ENCODE data around the gene IL4R. TPM values are rescaled to one million over a fixed set of nuclear protein-coding genes. Genes with fewer than 3 reads are reported as not detected.

Gene IL4R
- total and polyA plus RNA-seq, 2 of the 8 experiments (the other 6 are each of a cell fraction or from before 2014, with no cell fraction given): 29.1 to 29.4 TPM

DNA sequence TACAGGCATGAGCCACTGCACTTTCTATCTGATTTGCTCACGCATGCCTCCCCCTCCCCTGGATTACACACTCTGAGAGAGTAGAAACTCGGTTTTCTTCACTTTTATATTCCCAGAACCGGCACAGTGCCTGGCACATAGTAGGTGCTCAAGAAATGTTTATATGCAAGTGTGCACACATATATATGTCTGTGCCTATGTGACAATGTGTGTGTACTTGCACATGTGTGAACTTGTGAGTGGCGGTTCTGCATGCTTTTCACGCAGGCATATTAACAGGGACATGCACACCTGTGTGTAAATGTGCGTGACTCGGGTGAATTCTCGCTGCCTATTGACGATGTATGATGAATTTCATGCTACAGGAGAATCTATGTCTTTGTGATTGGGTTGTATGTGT lies 66.1 kb downstream of the IL4R start:
- H3K4me1 ChIP-seq (replicated peaks in 1 of 4; ENCODE audit: control insufficient read depth in 3 of 4, insufficient read depth in 4 of 4, low read length in 3 of 4): no peaks in the 10 kb centered on the region; a peak in 2 of 7 replicates
- H3K79me2 ChIP-seq (ENCODE audit: control insufficient read depth in 1 of 2, insufficient read depth in 2 of 2, low read length in 2 of 2): no peaks in the 10 kb centered on the region
- no peak overlapping the region for H4K91ac ChIP-seq (replicated peaks; ENCODE audit: insufficient read length, low read length)
- H4K5ac ChIP-seq (ENCODE audit: insufficient read length, low read depth, low read length): no peak overlapping the region
- H3K23me2 ChIP-seq (ENCODE audit: low read depth, low read length): no peaks in the 10 kb centered on the region
- H4K8ac ChIP-seq (ENCODE audit: extremely low read depth, insufficient read depth, low read length): no peak overlapping the region
- FAIRE-seq (no peak), DNase-seq (ENCODE audit: low read depth in 1 of 2, low spot score in 2 of 2) (no peak)
- H2BK120ac ChIP-seq (replicated peaks; ENCODE audit: low read depth, low read length): no peak overlapping the region
- 0 out of 4 replicates have a peak, but pooled peaks cover 0 to 3% of the 10 kb centered on the region in 2 experiments for H3K9me3 ChIP-seq (ENCODE audit: insufficient read depth in 2 of 2, low read depth in 1 of 2, low read length in 1 of 2)
- H3K27ac ChIP-seq (ENCODE audit: low read depth, low read length): no peak overlapping the region; the same call in 1 of the 2 replicates
- ChIA-PET POLR2A (ENCODE audit: partially characterized antibody) (no interaction called here), CTCF (ENCODE audit: partially characterized antibody) (interaction anchor here (0.8 to 2.3 kb wide), 2 partner anchors 12 to 73 kb away, joined by 3 to 10 read pairs; no protein-coding TSS in a partner anchor)
- H3K4me2 ChIP-seq (ENCODE audit: insufficient read depth in 1 of 2, low read depth in 2 of 2, low read length in 2 of 2): no peak overlapping the region
- no peak overlapping the region for H3K4me3 ChIP-seq (ENCODE audit: extremely low read depth in 1 of 4, insufficient read depth in 2 of 4, low read depth in 3 of 4, low read length in 4 of 4)
- no peaks in the 10 kb centered on the region; a peak in 1 of 7 replicates for H3K27me3 ChIP-seq (replicated peaks in 1 of 4; ENCODE audit: control insufficient read depth in 3 of 4, extremely low read depth in 1 of 4, insufficient read depth in 3 of 4, low read length in 3 of 4)
- no peak overlapping the region for H2AFZ ChIP-seq (ENCODE audit: low read length)
- H3K14ac ChIP-seq (ENCODE audit: insufficient read length): no peak overlapping the region
- 93% methylated on average over 9 of the region's 9 CpGs; no CpG with 5 or more reads in 1 of the 2 experiments for WGBS, 2 experiments (ENCODE audit: extremely low coverage in 1 of 2, insufficient coverage in 1 of 2, insufficient read length in 1 of 2, insufficient replicate concordance in 2 of 2, low coverage in 1 of 2, low lambda C conversion rate in 2 of 2, missing lambda C conversion rate in 1 of 2)
- H2BK5ac ChIP-seq (ENCODE audit: low read depth, low read length): no peak overlapping the region
- H3K4ac ChIP-seq (replicated peaks; ENCODE audit: insufficient read length, low read depth, low read length): no peak overlapping the region
- no peak overlapping the region for H3K23ac ChIP-seq (ENCODE audit: insufficient read length)
- no peak overlapping the region for H2BK15ac ChIP-seq (ENCODE audit: low read length)
- H3K56ac ChIP-seq (replicated peaks; ENCODE audit: insufficient read length, low read depth, low read length): no peak overlapping the region
- H3K18ac ChIP-seq (ENCODE audit: extremely low read depth, low read length): no peak overlapping the region
- H3K9ac ChIP-seq (replicated peaks in 1 of 4; ENCODE audit: extremely low read depth in 1 of 4, low read depth in 3 of 4, low read length in 3 of 4): no peak overlapping the region
- H2AK5ac ChIP-seq (ENCODE audit: low read depth, low read length): no peak overlapping the region
- no peak overlapping the region for H2BK20ac ChIP-seq (ENCODE audit: low read length)
- H4K20me1 ChIP-seq (replicated peaks in 1 of 2; ENCODE audit: control insufficient read depth in 1 of 2, insufficient read depth in 2 of 2, low read length in 2 of 2): no peaks in the 10 kb centered on the region
- no peaks in the 10 kb centered on the region for H3K36me3 ChIP-seq (ENCODE audit: control insufficient read depth in 2 of 4, insufficient read depth in 4 of 4, low read length in 3 of 4)
- H2BK12ac ChIP-seq (ENCODE audit: low read depth, low read length): no peak overlapping the region
- no peaks in the 10 kb centered on the region for H3K79me1 ChIP-seq (ENCODE audit: low read depth, low read length)
- TF ChIP-seq BACH1 (IDR thresholded peaks at IDR 0.05; ENCODE audit: low read length): no peak
- TF ChIP-seq HDAC2 (IDR thresholded peaks at IDR 0.05; ENCODE audit: borderline replicate concordance in 1 of 2, low read depth in 2 of 2, low read length in 2 of 2): no peak
- TF ChIP-seq PHF8 (conservative IDR thresholded peaks at IDR 0.05; ENCODE audit: low read depth, low read length): no peak
- no peak for TF ChIP-seq GABPA (IDR thresholded peaks at IDR 0.05; ENCODE audit: borderline replicate concordance, insufficient read depth, low read length)
- TF ChIP-seq SIN3A (conservative IDR thresholded peaks at IDR 0.05 in 1 of 2, IDR thresholded peaks at IDR 0.05 in 1 of 2; ENCODE audit: low read depth in 1 of 2, low read length in 2 of 2): no peak
- no peak for TF ChIP-seq BCL11A (IDR thresholded peaks at IDR 0.05; ENCODE audit: low read depth in 2 of 2, low read length in 2 of 2)
- no peak for TF ChIP-seq ASH2L (IDR thresholded peaks at IDR 0.05; ENCODE audit: low read length)
- TF ChIP-seq HDAC6 (IDR thresholded peaks at IDR 0.05; ENCODE audit: low read depth, low read length): no peak
- no peak for TF ChIP-seq CREB1 (IDR thresholded peaks at IDR 0.05)
- TF ChIP-seq POU5F1 (IDR thresholded peaks at IDR 0.05; ENCODE audit: low read depth, low read length): no peak
- no peak for TF ChIP-seq SP2 (IDR thresholded peaks at IDR 0.05; ENCODE audit: low read length)
- TF ChIP-seq SP4 (IDR thresholded peaks at IDR 0.05; ENCODE audit: low read length): no peak
- no peak for TF ChIP-seq SP1 (IDR thresholded peaks at IDR 0.05; ENCODE audit: low read depth, low read length)
- TF ChIP-seq, protein P1, sequence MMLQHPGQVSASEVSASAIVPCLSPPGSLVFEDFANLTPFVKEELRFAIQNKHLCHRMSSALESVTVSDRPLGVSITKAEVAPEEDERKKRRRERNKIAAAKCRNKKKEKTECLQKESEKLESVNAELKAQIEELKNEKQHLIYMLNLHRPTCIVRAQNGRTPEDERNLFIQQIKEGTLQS (IDR thresholded peaks at IDR 0.05; ENCODE audit: insufficient read depth, low read depth, low read length): no peak
- no peak for TF ChIP-seq YY1 (IDR thresholded peaks at IDR 0.05; ENCODE audit: low read depth, low read length)

Measured in H1 (cell line).